K562 (cell line): ENCODE measurements around the gene CALML3. TPM values are rescaled to one million over a fixed set of nuclear protein-coding genes. Genes with fewer than 3 reads are reported as not detected.
A peak's percentile ranks its signal among the peaks of the same experiment; 100 is the strongest.

Experiments used
- ATAC-seq: fragments of 200-7000 bp; cut with Tn5 transposase; 3 replicates; pipeline ENCODE4 v1.9.1; 2020; ENCODE audit warnings: moderate library complexity
- BruUV-seq: library from RNA; stranded (reverse); fragments of 400-500 nt; replicated peaks from 2 replicates; lab custom pipeline; 2021; lab: Mats Ljungman, UMichigan
- CTCF ChIA-PET: fragments of 300-600 bp; formaldehyde crosslinking; extraction: SDS; loops from one replicate; lab custom pipeline; 2021; ENCODE audit warnings: low intra/inter-chr PET ratio; lab: Yijun Ruan, JAX
- POLR2A ChIA-PET: fragments of 300-600, 350-650 bp; sonication (Branson Sonifier 250); formaldehyde crosslinking; extraction: SDS; loops from one replicate; lab custom pipeline; 2021; ENCODE audit warnings: antibody characterized with exemption, inconsistent platforms; lab: Yijun Ruan, JAX
- DNase-seq, 4 experiments: peaks; one replicate each; pipeline versions ENCODE4 v3.0.0 to v3.0.0-alpha.2; 2011 to 2018; ENCODE audit warnings: low spot score in 3 of 4, mixed read lengths in 3 of 4; ENCODE audit errors: extremely low read depth in 1 of 4
- FAIRE-seq: peaks from 2 replicates; lab custom pipeline; 2011; peaks lifted over from hg19 to GRCh38; lab: Jason Lieb, UNC
- H2AFZ ChIP-seq: 2 replicates; pipeline ENCODE4 v1.6.0; 2011; ENCODE audit warnings: low read depth, low read length, control low read depth, inconsistent platforms
- H3K27ac ChIP-seq: fragments of 200-600 bp; 3 replicates; pipeline ENCODE4 v1.8.0; 2011; ENCODE audit warnings: low read depth, mild to moderate bottlenecking, control low read depth, inconsistent platforms, low read length, moderate library complexity, mixed read lengths; ENCODE audit errors: extremely low read depth
- H3K27me3 ChIP-seq, 2 experiments: fragments of 300-600 bp in 1 of 2; 2 replicates in 1 of 2; 3 replicates in 1 of 2; pipeline versions ENCODE4 v1.6.0 to v1.8.0; 2011; ENCODE audit warnings: inconsistent platforms in 2 of 2, low read length in 2 of 2, mild to moderate bottlenecking in 1 of 2, mixed read lengths in 1 of 2, moderate library complexity in 1 of 2; ENCODE audit not compliant: control insufficient read depth in 2 of 2, insufficient read depth in 2 of 2
- H3K36me3 ChIP-seq: fragments of 300-600 bp; 3 replicates; pipeline ENCODE4 v1.8.0; 2011; ENCODE audit warnings: mild to moderate bottlenecking, low read length, inconsistent platforms; ENCODE audit not compliant: control insufficient read depth, insufficient read depth
- H3K4me1 ChIP-seq, 2 experiments: fragments of 200-600 bp in 1 of 2; replicated peaks in 1 of 2; 2 replicates in 1 of 2; 3 replicates in 1 of 2; pipeline versions ENCODE4 v1.5.1 to v1.8.0; 2011; ENCODE audit warnings: inconsistent platforms in 2 of 2, low read length in 2 of 2, mild to moderate bottlenecking in 1 of 2, mixed read lengths in 1 of 2, moderate library complexity in 1 of 2; ENCODE audit not compliant: control insufficient read depth in 2 of 2, insufficient read depth in 2 of 2
- H3K4me2 ChIP-seq: 2 replicates; pipeline ENCODE4 v1.6.1; 2011; ENCODE audit warnings: low read length, control low read depth, inconsistent platforms, mixed read lengths; ENCODE audit not compliant: insufficient read depth
- H3K4me3 ChIP-seq: fragments of 200-600 bp; sonication (generic), shearing (Covaris generic); 2 replicates; pipeline ENCODE4 v1.5.1; 2016; ENCODE audit warnings: control low read depth, inconsistent platforms
- H3K79me2 ChIP-seq: fragments of 200-600 bp; 3 replicates; pipeline ENCODE4 v1.8.0; 2011; ENCODE audit warnings: low read length, inconsistent platforms; ENCODE audit not compliant: control insufficient read depth, insufficient read depth
- H3K9ac ChIP-seq, 2 experiments: 2 replicates each; pipeline versions ENCODE4 v1.6.0 to v1.6.1; 2011; ENCODE audit warnings: low read depth in 2 of 2, low read length in 2 of 2, control low read depth in 1 of 2, inconsistent platforms in 1 of 2, mild to moderate bottlenecking in 1 of 2, mixed read lengths in 1 of 2; ENCODE audit not compliant: insufficient read depth in 1 of 2
- H3K9me1 ChIP-seq: one replicate; pipeline ENCODE4 v1.6.0; 2011; ENCODE audit warnings: inconsistent platforms, mild to moderate bottlenecking, low read length, moderate library complexity; ENCODE audit not compliant: control insufficient read depth, insufficient read depth
- H3K9me3 ChIP-seq: replicated peaks from 2 replicates; pipeline ENCODE4 v1.5.1; 2011; ENCODE audit warnings: low read depth, low read length, inconsistent platforms; ENCODE audit not compliant: control insufficient read depth, insufficient read depth
- H4K20me1 ChIP-seq: replicated peaks from 2 replicates; pipeline ENCODE4 v1.6.1; 2011; ENCODE audit warnings: low read length, inconsistent platforms, mixed read lengths; ENCODE audit not compliant: control insufficient read depth, insufficient read depth
- BRD9 ChIP-seq: fragments of 450-650 bp; IDR thresholded peaks from 2 replicates; pipeline ENCODE4 v1.6.1; 2018; ENCODE audit warnings: low read depth; ENCODE audit not compliant: partially characterized antibody
- ESRRA ChIP-seq: fragments of 450-650 bp; IDR thresholded peaks from 2 replicates; pipeline ENCODE4 v1.6.1; 2014; ENCODE audit warnings: low read depth, mild to moderate bottlenecking, moderate library complexity, borderline replicate concordance
- GTF3C2 ChIP-seq: IDR thresholded peaks from 3 replicates; pipeline ENCODE4 v1.6.1; 2011; ENCODE audit warnings: borderline replicate concordance, mild to moderate bottlenecking, moderate library complexity; ENCODE audit not compliant: insufficient read length; ENCODE audit errors: extremely low read depth
- MCM3 ChIP-seq: fragments of 450-650 bp; IDR thresholded peaks from 2 replicates; pipeline ENCODE4 v1.6.1; 2016
- PCBP1 ChIP-seq: fragments of 200-400 bp; formaldehyde crosslinking; IDR thresholded peaks from 2 replicates; pipeline ENCODE4 v1.6.1; 2018; ENCODE audit warnings: mild to moderate bottlenecking, low read depth, low read length; ENCODE audit not compliant: poor library complexity, severe bottlenecking
- SIX5 ChIP-seq, 2 experiments: IDR thresholded peaks; 2 replicates each; pipeline ENCODE4 v1.6.1; 2011; ENCODE audit warnings: low read length in 2 of 2, borderline replicate concordance in 1 of 2, low read depth in 1 of 2, mild to moderate bottlenecking in 1 of 2, moderate library complexity in 1 of 2; ENCODE audit not compliant: insufficient read depth in 1 of 2
- WGBS: fragments of 100-300 bp; shearing (Covaris generic); methylation state at CpG from one replicate; pipeline ENCODE4 v1.1.6; 2016; ENCODE audit warnings: low coverage, mixed read lengths; ENCODE audit not compliant: insufficient coverage; ENCODE audit errors: missing lambda C conversion rate; 5-methylcytosine and 5-hydroxymethylcytosine counted together
- in situ Hi-C: fragments of 300-500 bp; cut with MboI; formaldehyde crosslinking; loops from 4 replicates; pipeline ENCODE4 v1.15.0; 2018; ENCODE audit warnings: inconsistent platforms, mixed read lengths
- intact Hi-C: fragments of 100-400 bp; cut with micrococcal nuclease; formaldehyde crosslinking; loops from 2 replicates; pipeline ENCODE4 v1.14.2; 2022
- polyA plus RNA-seq, 8 experiments: library from polyadenylated mRNA; depleted of rRNA in 4 of 8; stranded (reverse) in 5 of 8; unstranded in 3 of 8; fragments of >200 nt; fragmentation: Nextera tagmentation in 2 of 8; fragmentation: Illumina TruSeq in 1 of 8; extraction: Ambion mirVana in 2 of 8; extraction: Trizol in 1 of 8; gene quantifications; 2 replicates each; pipeline versions ENCODE4 v1.2.1 to v1.2.3, GENCODE V29; 2011 to 2014; ENCODE audit warnings: inconsistent platforms in 1 of 8, missing spikeins in 1 of 8
- total RNA-seq, 7 experiments: library from RNA; depleted of rRNA in 6 of 7; stranded (reverse); fragments of >200 nt in 6 of 7; fragmentation: Illumina TruSeq in 2 of 7; extraction: Trizol in 2 of 7; gene quantifications; 2 replicates each; pipeline versions ENCODE4 v1.2.1 to v1.2.3, GENCODE V29; 2011 to 2021; ENCODE audit warnings: low replicate concordance in 1 of 7

The CALML3 gene
- total and polyA plus RNA-seq, 9 of the 15 experiments (the other 6 are each of a cell fraction or from before 2014, with no cell fraction given), result not detected

GRCh38 chr10:5499493-5500140, 25.1 kb upstream of the CALML3 start, which contains the start of gene CALML5:
CALML5 (minus strand) TSS chr10:5499570; CDS start chr10:5499438, 132 bp downstream.
- ATAC-seq (no peak), DNase-seq (no peak), FAIRE-seq (no peak)
- POLR2A ChIA-PET, result interaction anchor here (0.6 to 2.1 kb wide), 9 partner anchors 9 to 463 kb away, joined by 3 to 8 read pairs (median 3); no protein-coding TSS in a partner anchor
- TF ChIP-seq MCM3 (no peak), SIX5 (IDR thresholded peaks at IDR 0.05; ENCODE audit: borderline replicate concordance in 1 of 2, insufficient read depth in 1 of 2, low read depth in 1 of 2, low read length in 2 of 2) (no peak), ESRRA (no peak), GTF3C2 (no peak), PCBP1 (no peak), BRD9 (no peak)
- no peaks in the 10 kb centered on the region for H3K79me2 ChIP-seq
- no peaks in the 10 kb centered on the region for H3K36me3 ChIP-seq
- no peak within 1 kb of the TSS for H3K27ac ChIP-seq
- no peak within 1 kb of the TSS for H3K4me2 ChIP-seq
- H3K27me3 ChIP-seq, result peaks cover 0 to 22% of the 10 kb centered on the region in 2 experiments; a peak in 2 of 5 replicates
- CTCF ChIA-PET, result no interaction called here
- no peaks in the 10 kb centered on the region; the same call in 1 of the 2 replicates for H4K20me1 ChIP-seq
- H3K9me1 ChIP-seq, result no peaks in the 10 kb centered on the region
- H3K9ac ChIP-seq, result peak within 1 kb of the TSS in 1 of 2 experiments; percentile 71; a peak in 2 of 4 replicates
- no peak within 1 kb of the TSS for H3K4me3 ChIP-seq
- WGBS, result 72% methylated on average over 9 of the region's 10 CpGs
- H2AFZ ChIP-seq, result no peak within 1 kb of the TSS
- in situ Hi-C loops, result no loop called here
- H3K9me3 ChIP-seq, result no peaks in the 10 kb centered on the region
- no TSS peak for BruUV-seq
- peaks cover 15 to 46% of the 10 kb centered on the region in 2 experiments for H3K4me1 ChIP-seq
- intact Hi-C loops, result no loop called here
